GM23248 (cell line): ENCODE measurements around the gene EDIL3. TPM values are rescaled to one million over a fixed set of nuclear protein-coding genes. Genes with fewer than 3 reads are reported as not detected.

Source experiments
- DNase-seq: peaks from one replicate; pipeline ENCODE4 v3.0.0-alpha.2; 2015
- H2AFZ ChIP-seq: fragments of 200-600 bp; sonication (generic); 2 replicates; pipeline ENCODE4 v1.6.1; 2016; ENCODE audit warnings: antibody characterized with exemption
- H3F3A ChIP-seq: fragments of 200-600 bp; sonication (generic); 2 replicates; pipeline ENCODE4 v1.6.1; 2016; ENCODE audit warnings: mild to moderate bottlenecking, antibody characterized with exemption, mixed run types; ENCODE audit not compliant: insufficient read depth
- H3K27ac ChIP-seq: fragments of 200-600 bp; sonication (generic); 2 replicates; pipeline ENCODE4 v1.5.1; 2016; ENCODE audit warnings: mild to moderate bottlenecking
- H3K27me3 ChIP-seq: fragments of 200-600 bp; sonication (generic); replicated peaks from 2 replicates; pipeline ENCODE4 v1.6.1; 2016; ENCODE audit warnings: mild to moderate bottlenecking; ENCODE audit not compliant: insufficient read depth
- H3K36me3 ChIP-seq: fragments of 200-600 bp; sonication (generic); 2 replicates; pipeline ENCODE4 v1.6.1; 2016; ENCODE audit warnings: low read depth, mild to moderate bottlenecking
- H3K4me1 ChIP-seq: fragments of 200-600 bp; sonication (generic); 2 replicates; pipeline ENCODE4 v1.6.1; 2016; ENCODE audit warnings: mild to moderate bottlenecking; ENCODE audit not compliant: insufficient read depth
- H3K4me2 ChIP-seq: fragments of 200-600 bp; sonication (generic); one replicate; pipeline ENCODE4 v1.6.1; 2016; ENCODE audit warnings: mild to moderate bottlenecking; ENCODE audit not compliant: unreplicated experiment
- H3K4me3 ChIP-seq: fragments of 200-600 bp; sonication (generic); 2 replicates; pipeline ENCODE4 v1.5.1; 2016; ENCODE audit warnings: mild to moderate bottlenecking
- H3K79me2 ChIP-seq: fragments of 200-600 bp; sonication (generic); 2 replicates; pipeline ENCODE4 v1.6.1; 2016; ENCODE audit warnings: mild to moderate bottlenecking; ENCODE audit not compliant: insufficient read depth
- H3K9ac ChIP-seq: fragments of 200-600 bp; sonication (generic); 2 replicates; pipeline ENCODE4 v1.6.1; 2016; ENCODE audit warnings: mild to moderate bottlenecking
- H3K9me2 ChIP-seq: fragments of 200-600 bp; sonication (generic); 2 replicates; pipeline ENCODE4 v1.6.1; 2016; ENCODE audit warnings: mixed run types, mild to moderate bottlenecking, moderate library complexity; ENCODE audit not compliant: insufficient read depth
- H3K9me3 ChIP-seq: fragments of 200-600 bp; sonication (generic); one replicate; pipeline ENCODE4 v1.6.1; 2017; ENCODE audit warnings: low read depth
- H4K20me1 ChIP-seq: fragments of 200-600 bp; sonication (generic); 2 replicates; pipeline ENCODE4 v1.6.0; 2016; ENCODE audit not compliant: insufficient read depth
- EZH2 ChIP-seq: fragments of 200-600 bp; sonication (generic); IDR thresholded peaks from 2 replicates; pipeline ENCODE4 v1.6.1; 2018; ENCODE audit warnings: antibody characterized with exemption, mild to moderate bottlenecking; ENCODE audit not compliant: insufficient read depth, poor library complexity, severe bottlenecking
- EZH2phosphoT487 ChIP-seq: fragments of 200-600 bp; sonication (generic); IDR thresholded peaks from 2 replicates; pipeline ENCODE4 v1.6.1; 2018; ENCODE audit warnings: antibody characterized with exemption, moderate library complexity, mild to moderate bottlenecking, low read depth; ENCODE audit not compliant: insufficient read depth
- WGBS, 2 experiments: methylation state at CpG; one replicate each; pipeline ENCODE4 v1.1.6; 2015 to 2017; ENCODE audit warnings: low lambda C conversion rate in 2 of 2, low coverage in 1 of 2; ENCODE audit errors: missing lambda C conversion rate in 2 of 2; 5-methylcytosine and 5-hydroxymethylcytosine counted together
- in situ Hi-C: fragments of 300-500 bp; cut with MboI; formaldehyde crosslinking; loops from 2 replicates; pipeline ENCODE4 v1.15.0; 2020
- polyA plus RNA-seq: library from polyadenylated mRNA; unstranded; fragments of >200 nt; fragmentation: Nextera tagmentation; extraction: Ambion mirVana; gene quantifications from 2 replicates; pipeline ENCODE4 v1.2.1, GENCODE V29; 2016
- total RNA-seq: library from RNA; depleted of rRNA; stranded (reverse); fragments of >200 nt; shearing (Covaris generic); gene quantifications from 2 replicates; pipeline ENCODE4 v1.2.3, GENCODE V29; 2014

Gene EDIL3
- total and polyA plus RNA-seq, 2 experiments from 2014 or later: 17.7 to 24.1 TPM

DNA sequence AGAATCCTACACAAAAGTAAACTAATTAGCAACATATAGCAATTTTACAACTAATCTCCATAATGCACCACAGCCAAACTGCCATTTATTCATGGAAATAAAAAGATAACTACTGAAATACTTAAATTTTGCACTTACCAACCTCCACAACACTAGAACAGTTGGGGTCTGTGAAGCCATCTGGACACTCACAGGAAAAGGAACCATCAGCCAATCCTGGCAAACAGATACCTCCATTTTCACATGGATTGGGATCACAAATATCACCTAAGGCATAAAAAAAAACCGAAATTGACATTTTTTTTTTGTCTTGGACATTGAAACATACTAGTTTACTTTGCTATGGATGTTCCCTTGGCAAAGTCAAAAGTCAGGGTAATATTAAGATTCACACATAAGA is 130.7 kb downstream of the EDIL3 start:
- DNase-seq: no peak
- in situ Hi-C loops: loop anchor here (10.0 kb wide), 2 partner anchors 329 to 529 kb away; partner anchors contain the start of gene HAPLN1
- H2AFZ ChIP-seq: no peak overlapping the region
- 0 out of 2 replicates have a peak, but pooled peaks cover 8% of the 10 kb centered on the region for H3F3A ChIP-seq
- no peaks in the 10 kb centered on the region for H3K36me3 ChIP-seq
- no peaks in the 10 kb centered on the region for H3K9me2 ChIP-seq
- peaks cover 18% of the 10 kb centered on the region for H3K4me1 ChIP-seq
- H3K27ac ChIP-seq: no peak overlapping the region
- WGBS, 2 experiments: 13 to 28% methylated on average over 1 of the region's 1 CpG
- no peaks in the 10 kb centered on the region for H4K20me1 ChIP-seq
- no peaks in the 10 kb centered on the region for H3K9me3 ChIP-seq
- H3K79me2 ChIP-seq: no peaks in the 10 kb centered on the region
- no peak for TF ChIP-seq EZH2
- TF ChIP-seq EZH2phosphoT487: no peak
- H3K9ac ChIP-seq: no peak overlapping the region
- H3K4me3 ChIP-seq: no peak overlapping the region
- H3K4me2 ChIP-seq: no peak overlapping the region
- no peaks in the 10 kb centered on the region for H3K27me3 ChIP-seq

GRCh38 chr5:84251503-84251902 is 133.2 kb downstream of the EDIL3 start:
- no peaks in the 10 kb centered on the region for H3K36me3 ChIP-seq
- in situ Hi-C loops: loop anchor here (10.0 kb wide), 2 partner anchors 327 to 527 kb away; partner anchors contain the start of gene HAPLN1
- H3K9me3 ChIP-seq: no peaks in the 10 kb centered on the region
- no peaks in the 10 kb centered on the region for H3K9me2 ChIP-seq
- WGBS, 2 experiments: 72 to 77% methylated on average over 1 of the region's 1 CpG
- 0 out of 2 replicates have a peak, but pooled peaks cover 8% of the 10 kb centered on the region for H3F3A ChIP-seq
- no peaks in the 10 kb centered on the region for H3K27me3 ChIP-seq
- H3K4me3 ChIP-seq: no peak overlapping the region
- no peak overlapping the region for H3K27ac ChIP-seq
- no peak overlapping the region for H3K4me2 ChIP-seq
- TF ChIP-seq EZH2: no peak
- no peak for TF ChIP-seq EZH2phosphoT487
- H3K79me2 ChIP-seq: no peaks in the 10 kb centered on the region
- H2AFZ ChIP-seq: no peak overlapping the region
- H3K4me1 ChIP-seq: peaks cover 19% of the 10 kb centered on the region
- H4K20me1 ChIP-seq: no peaks in the 10 kb centered on the region
- no peak overlapping the region for H3K9ac ChIP-seq
- no peak for DNase-seq

- Histone ChIP-seq H3F3A (0 out of 2 replicates have a peak, but pooled peaks cover 8% of the 10 kb centered on the region), H3K4me2 (peak overlapping the region; percentile 64), H2AFZ (peak overlapping the region; percentile 44), H3K79me2 (no peaks in the 10 kb centered on the region), H3K27ac (peak overlapping the region; percentile 44; the same call in 1 of the 2 replicates), H3K9me2 (no peaks in the 10 kb centered on the region), H3K36me3 (no peaks in the 10 kb centered on the region), H3K4me3 (0 out of 2 replicates have a peak overlapping the region, but pooled peaks have one; percentile 44), H3K27me3 (no peaks in the 10 kb centered on the region), H3K4me1 (peaks cover 19% of the 10 kb centered on the region), H3K9me3 (no peaks in the 10 kb centered on the region), H4K20me1 (no peaks in the 10 kb centered on the region), H3K9ac (no peak overlapping the region)
- WGBS, 2 experiments: 37% methylated on average over 4 of the region's 4 CpGs
- DNase-seq: peak; percentile 84
- no peak for TF ChIP-seq EZH2
- no peak for TF ChIP-seq EZH2phosphoT487
- in situ Hi-C loops: loop anchor here (10.0 kb wide), 2 partner anchors 325 to 525 kb away; partner anchors contain the start of gene HAPLN1
These were observed 134.6 kb downstream of the EDIL3 start for GRCh38 chr5:84249918-84250630.

DNA sequence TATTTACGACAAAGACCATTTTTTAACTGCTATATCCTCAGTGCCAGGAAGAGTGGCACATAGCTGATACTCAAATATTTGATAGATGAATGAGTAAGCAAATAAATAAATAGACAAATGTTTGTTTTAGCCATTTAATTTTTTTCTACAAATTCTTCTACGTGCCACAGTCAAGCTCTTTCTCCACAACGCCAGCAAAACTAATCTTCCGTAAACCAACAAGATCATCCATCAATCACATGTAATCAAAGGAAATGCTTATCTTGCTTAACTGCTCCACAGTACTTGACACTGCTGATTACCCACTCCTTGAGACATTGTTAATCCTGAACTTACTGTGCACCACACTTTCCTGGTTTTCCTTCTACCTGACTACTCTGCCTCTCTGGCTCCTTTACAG is 136.7 kb downstream of the EDIL3 start:
- in situ Hi-C loops: no loop called here
- Histone ChIP-seq H3K9ac (no peak overlapping the region), H3K9me2 (no peaks in the 10 kb centered on the region), H3K4me2 (no peak overlapping the region), H3K27ac (no peak overlapping the region), H3K79me2 (no peaks in the 10 kb centered on the region), H2AFZ (no peak overlapping the region), H3K36me3 (no peaks in the 10 kb centered on the region), H3K4me1 (peaks cover 19% of the 10 kb centered on the region), H3F3A (0 out of 2 replicates have a peak, but pooled peaks cover 8% of the 10 kb centered on the region), H3K27me3 (no peaks in the 10 kb centered on the region), H3K9me3 (no peaks in the 10 kb centered on the region), H3K4me3 (no peak overlapping the region), H4K20me1 (no peaks in the 10 kb centered on the region)
- TF ChIP-seq EZH2phosphoT487 (no peak), EZH2 (no peak)
- WGBS, 2 experiments: 75 to 76% methylated on average over 4 of the region's 4 CpGs
- DNase-seq: no peak
